ENCODE results near the gene GRAMD2B.

- no peak for TF ChIP-seq POLR2A (IDR thresholded peaks at IDR 0.05; ENCODE audit: borderline replicate concordance, extremely low read depth, insufficient read depth, insufficient read length)
- TF ChIP-seq ELF1 (IDR thresholded peaks at IDR 0.05; ENCODE audit: borderline replicate concordance, low read depth) = no peak
- TF ChIP-seq ZNF274 (IDR thresholded peaks at IDR 0.05; ENCODE audit: low read depth, low read length) = no peak
- TF ChIP-seq, protein P1, sequence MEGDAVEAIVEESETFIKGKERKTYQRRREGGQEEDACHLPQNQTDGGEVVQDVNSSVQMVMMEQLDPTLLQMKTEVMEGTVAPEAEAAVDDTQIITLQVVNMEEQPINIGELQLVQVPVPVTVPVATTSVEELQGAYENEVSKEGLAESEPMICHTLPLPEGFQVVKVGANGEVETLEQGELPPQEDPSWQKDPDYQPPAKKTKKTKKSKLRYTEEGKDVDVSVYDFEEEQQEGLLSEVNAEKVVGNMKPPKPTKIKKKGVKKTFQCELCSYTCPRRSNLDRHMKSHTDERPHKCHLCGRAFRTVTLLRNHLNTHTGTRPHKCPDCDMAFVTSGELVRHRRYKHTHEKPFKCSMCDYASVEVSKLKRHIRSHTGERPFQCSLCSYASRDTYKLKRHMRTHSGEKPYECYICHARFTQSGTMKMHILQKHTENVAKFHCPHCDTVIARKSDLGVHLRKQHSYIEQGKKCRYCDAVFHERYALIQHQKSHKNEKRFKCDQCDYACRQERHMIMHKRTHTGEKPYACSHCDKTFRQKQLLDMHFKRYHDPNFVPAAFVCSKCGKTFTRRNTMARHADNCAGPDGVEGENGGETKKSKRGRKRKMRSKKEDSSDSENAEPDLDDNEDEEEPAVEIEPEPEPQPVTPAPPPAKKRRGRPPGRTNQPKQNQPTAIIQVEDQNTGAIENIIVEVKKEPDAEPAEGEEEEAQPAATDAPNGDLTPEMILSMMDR (IDR thresholded peaks at IDR 0.05 in 2 of 3, conservative IDR thresholded peaks at IDR 0.05 in 1 of 3; ENCODE audit: borderline replicate concordance in 1 of 3, insufficient read depth in 1 of 3, low read depth in 2 of 3, low read length in 2 of 3) = no peak
- no peak for TF ChIP-seq EGR1 (IDR thresholded peaks at IDR 0.05; ENCODE audit: low read depth)
- TF ChIP-seq EZH2phosphoT487 (IDR thresholded peaks at IDR 0.05; ENCODE audit: borderline replicate concordance) = no peak
- no peak for TF ChIP-seq EZH2 (IDR thresholded peaks at IDR 0.05)
- no peak for TF ChIP-seq SRF (IDR thresholded peaks at IDR 0.05; ENCODE audit: low read depth)
- TF ChIP-seq ZBTB33 (IDR thresholded peaks at IDR 0.05; ENCODE audit: extremely low read depth, insufficient replicate concordance, low read length) = no peak
- TF ChIP-seq SP1 (IDR thresholded peaks at IDR 0.05; ENCODE audit: low read depth) = no peak
Measured at GRCh38 chr5:126519637-126520592, 96.7 kb downstream of the GRAMD2B start.
